SK-N-SH (cell line): ENCODE data around the gene ADAMTS14. TPM values are rescaled to one million over a fixed set of nuclear protein-coding genes. Genes with fewer than 3 reads are reported as not detected.

ENCODE experiments used
- CTCF ChIA-PET: fragments of 300-600, 350-600 bp; formaldehyde crosslinking; extraction: SDS; loops from one replicate; lab custom pipeline; 2021; lab: Yijun Ruan, JAX
- POLR2A ChIA-PET: fragments of 350-600 bp; sonication (Branson Sonifier 250); formaldehyde crosslinking; extraction: SDS; loops from one replicate; lab custom pipeline; 2020; ENCODE audit warnings: antibody characterized with exemption, inconsistent platforms; lab: Yijun Ruan, JAX
- DNase-seq: peaks from one replicate; pipeline ENCODE4 v3.0.0; 2012
- H2AFZ ChIP-seq: fragments of 200-600 bp; sonication (generic); 2 replicates; pipeline ENCODE4 v1.8.1; 2016; ENCODE audit warnings: antibody characterized with exemption, mild to moderate bottlenecking, low read depth
- H3F3A ChIP-seq: fragments of 200-600 bp; sonication (generic); replicated peaks from 2 replicates; pipeline ENCODE3; 2016; ENCODE audit warnings: antibody characterized with exemption, mild to moderate bottlenecking; ENCODE audit not compliant: insufficient read depth
- H3K27ac ChIP-seq, 2 experiments: fragments of 200-500 bp in 1 of 2; fragments of 200-600 bp in 1 of 2; sonication (Bioruptor generic) in 1 of 2; sonication (generic), shearing (Covaris generic) in 1 of 2; 2 replicates each; pipeline versions ENCODE4 v1.5.1 to v1.6.1; 2014 to 2016; ENCODE audit warnings: low read depth in 2 of 2, inconsistent platforms in 1 of 2, low read length in 1 of 2, mild to moderate bottlenecking in 1 of 2, mixed read lengths in 1 of 2
- H3K27me3 ChIP-seq: fragments of 200-600 bp; sonication (generic), shearing (Covaris generic); 2 replicates; pipeline ENCODE4 v1.6.1; 2016; ENCODE audit warnings: mixed run types; ENCODE audit not compliant: insufficient read depth
- H3K36me3 ChIP-seq, 2 experiments: fragments of 200-500 bp in 1 of 2; fragments of 200-600 bp in 1 of 2; sonication (Bioruptor generic) in 1 of 2; sonication (generic) in 1 of 2; replicated peaks in 1 of 2; 2 replicates each; pipeline versions ENCODE3 to v1.5.1; 2014 to 2016; ENCODE audit warnings: low read length in 1 of 2, mild to moderate bottlenecking in 1 of 2; ENCODE audit not compliant: insufficient read depth in 2 of 2, control insufficient read depth in 1 of 2
- H3K4me1 ChIP-seq, 2 experiments: fragments of 200-500 bp in 1 of 2; fragments of 200-600 bp in 1 of 2; sonication (Bioruptor generic) in 1 of 2; sonication (generic), shearing (Covaris generic) in 1 of 2; 2 replicates each; pipeline versions ENCODE4 v1.5.1 to v1.6.1; 2014 to 2016; ENCODE audit warnings: low read depth in 1 of 2, low read length in 1 of 2, mixed run types in 1 of 2; ENCODE audit not compliant: insufficient read depth in 2 of 2, control insufficient read depth in 1 of 2
- H3K4me2 ChIP-seq: fragments of 200-600 bp; sonication (generic), shearing (Covaris generic); 2 replicates; pipeline ENCODE4 v1.6.1; 2017; ENCODE audit warnings: mixed run types
- H3K4me3 ChIP-seq, 2 experiments: fragments of 200-500 bp in 1 of 2; fragments of 200-600 bp in 1 of 2; sonication (Bioruptor generic) in 1 of 2; sonication (generic), shearing (Covaris generic) in 1 of 2; 2 replicates each; pipeline versions ENCODE4 v1.5.1 to v1.8.1; 2014 to 2016; ENCODE audit warnings: low read depth in 2 of 2, inconsistent platforms in 1 of 2, low read length in 1 of 2, mild to moderate bottlenecking in 1 of 2, mixed read lengths in 1 of 2, moderate library complexity in 1 of 2
- H3K79me2 ChIP-seq: fragments of 200-600 bp; sonication (generic); 2 replicates; pipeline ENCODE4 v1.8.1; 2017; ENCODE audit warnings: mild to moderate bottlenecking; ENCODE audit not compliant: insufficient read depth
- H3K9ac ChIP-seq: fragments of 200-600 bp; sonication (generic); 2 replicates; pipeline ENCODE4 v1.6.1; 2017; ENCODE audit warnings: mixed run types
- H3K9me2 ChIP-seq: fragments of 200-600 bp; sonication (generic); 2 replicates; pipeline ENCODE4 v1.6.1; 2017; ENCODE audit warnings: mixed run types
- H3K9me3 ChIP-seq: fragments of 200-600 bp; sonication (generic); 2 replicates; pipeline ENCODE4 v1.6.1; 2017; ENCODE audit warnings: mixed run types, mild to moderate bottlenecking, moderate library complexity
- H4K20me1 ChIP-seq: fragments of 200-600 bp; sonication (generic); 2 replicates; pipeline ENCODE4 v1.6.1; 2017; ENCODE audit warnings: mild to moderate bottlenecking, mixed run types; ENCODE audit not compliant: insufficient read depth
- CHD2 ChIP-seq: fragments of 150-350 bp; IDR thresholded peaks from 2 replicates; pipeline ENCODE4 v1.6.1; 2018; ENCODE audit warnings: low read length; ENCODE audit not compliant: partially characterized antibody
- CTCF ChIP-seq: fragments of 200-600 bp; sonication (generic); IDR thresholded peaks from 2 replicates; pipeline ENCODE4 v1.6.1; 2017; ENCODE audit warnings: antibody characterized with exemption, mild to moderate bottlenecking, moderate library complexity
- ELF1 ChIP-seq: IDR thresholded peaks from 2 replicates; pipeline ENCODE4 v1.4.0; 2012
- JUND ChIP-seq: IDR thresholded peaks from 2 replicates; pipeline ENCODE4 v1.4.0; 2012
- MAX ChIP-seq: IDR thresholded peaks from 2 replicates; pipeline ENCODE4 v1.4.0; 2012; ENCODE audit warnings: low read depth
- RCOR1 ChIP-seq: fragments of 150-350 bp; IDR thresholded peaks from 2 replicates; pipeline ENCODE4 v1.6.1; 2017; ENCODE audit warnings: antibody characterized with exemption, low read length
- REST ChIP-seq: IDR thresholded peaks from 2 replicates; pipeline ENCODE4 v1.6.1; 2012; ENCODE audit warnings: mild to moderate bottlenecking, low read depth, low read length, moderate library complexity
- RXRA ChIP-seq: IDR thresholded peaks from 2 replicates; pipeline ENCODE4 v1.4.0; 2012; ENCODE audit warnings: low read depth, mild to moderate bottlenecking, borderline replicate concordance
- SIN3A ChIP-seq: IDR thresholded peaks from 2 replicates; pipeline ENCODE4 v1.6.1; 2012; ENCODE audit warnings: low read depth, mild to moderate bottlenecking, low read length, moderate library complexity, borderline replicate concordance
- TEAD4 ChIP-seq: IDR thresholded peaks from 2 replicates; pipeline ENCODE4 v1.4.0; 2012; ENCODE audit warnings: mild to moderate bottlenecking, borderline replicate concordance; ENCODE audit not compliant: insufficient read depth
- YY1 ChIP-seq: IDR thresholded peaks from 2 replicates; pipeline ENCODE4 v1.4.0; 2012; ENCODE audit warnings: low read depth, mild to moderate bottlenecking
- WGBS: methylation state at CpG from one replicate; pipeline ENCODE4 v1.1.6; 2017; ENCODE audit warnings: low lambda C conversion rate; 5-methylcytosine and 5-hydroxymethylcytosine counted together
- polyA plus RNA-seq, 3 experiments: library from polyadenylated mRNA; depleted of rRNA; stranded (reverse); fragments of >200 nt; gene quantifications; 2 replicates each; pipeline ENCODE4 v1.2.3, GENCODE V29; 2012

ADAMTS14 gene
- polyA plus RNA-seq, 1 of the 3 experiments (the other 2 are of a cell fraction): 1.1 TPM

- H3K4me1 ChIP-seq: peaks cover 0 to 8% of the 10 kb centered on the region in 2 experiments; a peak in 1 of 4 replicates
- H3K9ac ChIP-seq: no peak overlapping the region
- no peaks in the 10 kb centered on the region for H4K20me1 ChIP-seq
- no peaks in the 10 kb centered on the region for H3K9me2 ChIP-seq
- ChIA-PET CTCF (interaction anchor here (1.1 to 1.3 kb wide), 3 partner anchors 128 to 292 kb away, joined by 3 to 9 read pairs (median 6); no protein-coding TSS in a partner anchor), POLR2A (no interaction called here)
- no peaks in the 10 kb centered on the region for H3K27me3 ChIP-seq
- no peaks in the 10 kb centered on the region for H3K9me3 ChIP-seq
- H3K79me2 ChIP-seq: no peaks in the 10 kb centered on the region
- DNase-seq: no peak
- no peak overlapping the region for H3K4me2 ChIP-seq
- H3K4me3 ChIP-seq: no peak overlapping the region
- TF ChIP-seq REST (peak; percentile 54; the same call in 1 of the 2 replicates), MAX (no peak)
- H2AFZ ChIP-seq: no peak overlapping the region
- H3F3A ChIP-seq: no peaks in the 10 kb centered on the region
- WGBS: 49% methylated on average over 10 of the region's 10 CpGs
- H3K27ac ChIP-seq: no peak overlapping the region
- no peaks in the 10 kb centered on the region for H3K36me3 ChIP-seq
These were observed 80.8 kb downstream of the ADAMTS14 start for GRCh38 chr10:70753026-70753663.

GRCh38 chr10:70753841-70754621 is 81.7 kb downstream of the ADAMTS14 start:
- H3K9ac ChIP-seq: no peak overlapping the region
- no peaks in the 10 kb centered on the region for H3K9me3 ChIP-seq
- no peak overlapping the region for H3K27ac ChIP-seq
- H3K79me2 ChIP-seq: no peaks in the 10 kb centered on the region
- no peak overlapping the region for H2AFZ ChIP-seq
- no peak for DNase-seq
- POLR2A ChIA-PET: interaction anchor here (0.5 to 0.9 kb wide), 2 partner anchors 118 to 182 kb away, joined by 3 read pairs; no protein-coding TSS in a partner anchor
- H3F3A ChIP-seq: no peaks in the 10 kb centered on the region
- H3K4me1 ChIP-seq: peaks cover 0 to 10% of the 10 kb centered on the region in 2 experiments; a peak in 1 of 4 replicates
- no peak for TF ChIP-seq RCOR1
- no peak for TF ChIP-seq YY1
- no peak for TF ChIP-seq CTCF
- no peak for TF ChIP-seq CHD2
- no peak for TF ChIP-seq JUND
- no peak for TF ChIP-seq RXRA
- TF ChIP-seq TEAD4: no peak
- no peak for TF ChIP-seq SIN3A
- TF ChIP-seq ELF1: no peak
- no peaks in the 10 kb centered on the region for H3K36me3 ChIP-seq
- CTCF ChIA-PET: interaction anchor here (1.1 to 1.9 kb wide), 4 partner anchors 15 to 292 kb away, joined by 3 to 9 read pairs (median 4); no protein-coding TSS in a partner anchor
- H4K20me1 ChIP-seq: no peaks in the 10 kb centered on the region
- H3K27me3 ChIP-seq: no peaks in the 10 kb centered on the region
- 51% methylated on average over 8 of the region's 15 CpGs for whole genome bisulfite sequencing
- H3K9me2 ChIP-seq: no peaks in the 10 kb centered on the region
- no peak overlapping the region for H3K4me3 ChIP-seq
- H3K4me2 ChIP-seq: no peak overlapping the region
